GM19328 (cell line): ENCODE data around the gene GMDS.

Source experiments
- ATAC-seq: cut with Tn5 transposase; IDR thresholded peaks from one replicate; pipeline ENCODE4 v1.9.1; 2021; ENCODE audit warnings: mild to moderate bottlenecking, moderate library complexity; ENCODE audit not compliant: unreplicated experiment

The GMDS gene

DNA sequence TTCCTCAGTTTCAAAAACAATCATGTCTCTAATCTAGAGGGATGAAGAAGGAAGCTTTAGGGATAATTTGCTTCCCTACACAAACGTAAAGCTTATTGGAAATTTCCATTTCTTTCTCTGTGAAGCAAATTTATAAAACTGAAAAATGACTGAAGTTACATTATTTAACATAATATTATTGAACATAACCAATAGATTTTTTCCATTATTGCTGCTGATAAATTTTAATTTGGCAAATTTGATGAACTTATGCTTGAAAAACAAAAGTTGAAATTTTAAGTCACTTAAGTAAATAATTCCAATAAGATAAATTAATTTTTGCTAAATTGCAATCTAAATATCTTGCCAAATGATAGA is 140.9 kb downstream of the GMDS start:
- no peak for ATAC-seq

- no peak for ATAC-seq
Measured at GRCh38 chr6:2103765-2104523, 141.5 kb downstream of the GMDS start.

DNA sequence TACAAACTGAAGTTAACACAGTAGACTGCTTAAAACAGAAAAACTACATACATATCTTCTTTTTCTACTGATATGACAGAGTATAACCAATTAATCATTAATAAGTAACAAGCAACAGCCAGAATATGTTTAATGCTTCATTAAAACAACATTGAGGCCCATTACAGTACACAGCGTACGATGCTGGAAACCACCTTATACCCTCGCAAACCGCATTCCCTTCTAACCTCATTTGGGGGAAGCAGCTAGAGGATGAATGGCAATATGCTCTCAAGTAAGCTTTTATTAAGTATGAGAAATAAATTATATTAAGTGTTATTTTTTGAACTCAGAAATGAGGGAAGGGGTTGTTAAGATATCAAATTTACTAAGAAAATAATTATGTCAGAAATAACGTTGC is 142.4 kb downstream of the GMDS start:
- ATAC-seq = no peak

GRCh38 chr6:2102316-2102883 is 143.0 kb downstream of the GMDS start:
- no peak for ATAC-seq

GRCh38 chr6:2101213-2101612 is 144.2 kb downstream of the GMDS start:
- ATAC-seq = no peak

DNA sequence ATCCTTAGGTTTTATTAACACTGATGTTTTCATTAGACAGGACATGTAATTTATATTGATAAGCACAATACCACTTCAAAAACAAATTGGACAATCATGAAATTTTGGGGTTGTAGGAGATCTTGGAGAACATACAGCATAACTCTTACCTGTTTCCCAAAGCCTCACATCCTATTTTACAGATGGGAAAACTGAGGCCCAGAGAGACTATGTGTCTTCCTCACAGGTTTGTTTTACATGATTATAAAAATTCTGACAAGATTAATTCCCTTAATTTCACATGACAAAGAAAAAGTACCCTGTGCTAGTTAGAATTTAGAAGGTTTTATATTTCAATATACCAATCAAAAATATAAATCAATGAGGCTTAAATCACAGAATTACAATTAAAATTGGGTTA is 145.5 kb downstream of the GMDS start:
- ATAC-seq = no peak

GRCh38 chr6:2097464-2097863 is 147.9 kb downstream of the GMDS start:
- ATAC-seq = no peak

DNA sequence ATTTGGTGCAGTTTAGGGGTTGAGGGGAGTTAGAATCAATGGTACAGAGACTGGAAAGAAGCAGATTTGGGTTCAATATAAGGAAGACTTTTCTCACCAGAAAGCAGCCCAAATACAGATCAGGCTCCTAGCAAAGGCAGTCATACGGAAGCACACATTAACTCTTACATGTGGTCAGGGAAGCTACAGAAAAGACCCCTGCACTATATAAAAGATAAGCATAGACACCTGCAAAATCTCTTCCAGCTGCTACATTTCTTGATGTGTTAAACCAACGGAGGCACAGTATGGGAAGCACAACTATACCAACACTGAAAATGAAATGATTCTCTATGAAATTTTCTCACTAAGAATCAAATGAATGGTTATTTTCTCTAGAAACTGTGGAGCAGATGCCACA is 150.8 kb downstream of the GMDS start:
- ATAC-seq = no peak

DNA sequence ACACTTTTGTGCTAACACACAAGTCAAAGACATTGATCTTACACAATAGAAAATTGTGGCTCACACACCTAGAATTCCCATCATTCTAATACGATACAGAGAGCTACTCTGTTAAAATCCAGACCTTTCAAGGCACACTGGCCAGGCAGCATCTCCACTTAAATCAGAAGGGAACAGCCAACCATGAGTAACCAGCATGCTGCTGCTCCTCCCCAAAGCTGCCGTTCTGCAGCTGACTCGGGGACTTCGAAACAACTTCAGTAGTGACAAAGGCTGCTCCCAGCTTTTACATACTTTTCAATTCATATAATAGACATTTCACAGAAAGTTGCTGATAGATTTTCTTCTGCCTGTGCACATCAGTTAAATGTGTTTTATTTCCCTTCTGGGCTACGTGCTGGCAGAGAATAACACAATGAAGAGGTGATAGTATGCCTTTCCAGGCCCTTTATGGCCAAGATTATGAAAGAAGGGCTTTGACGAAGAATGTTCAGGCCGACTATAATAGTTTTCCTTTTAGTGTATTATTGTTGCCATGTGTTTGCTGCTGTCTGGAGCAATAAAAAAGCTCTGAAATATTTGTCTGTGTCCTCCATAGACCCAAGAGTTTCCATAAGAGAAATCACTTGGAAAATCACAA is 159.0 kb downstream of the GMDS start:
- ATAC-seq = no peak

DNA sequence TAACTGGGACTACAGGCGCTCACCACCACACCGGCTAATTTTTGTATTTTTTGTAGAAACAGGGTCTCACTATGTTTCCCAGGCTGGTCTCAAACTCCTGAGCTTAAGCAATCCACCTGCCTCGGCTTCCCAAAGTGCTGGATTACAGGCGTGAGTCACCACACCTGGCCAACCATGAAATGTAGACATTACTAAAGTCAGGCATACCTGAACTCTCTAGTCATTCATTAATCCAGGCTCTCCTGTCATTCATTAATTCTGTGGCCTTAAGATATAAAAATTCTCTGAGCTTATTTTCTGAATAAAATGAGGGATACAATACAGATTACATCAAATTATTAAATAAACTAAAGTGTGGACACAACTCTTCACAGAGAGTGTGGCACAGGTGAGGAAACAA is 159.7 kb downstream of the GMDS start:
- ATAC-seq = no peak

DNA sequence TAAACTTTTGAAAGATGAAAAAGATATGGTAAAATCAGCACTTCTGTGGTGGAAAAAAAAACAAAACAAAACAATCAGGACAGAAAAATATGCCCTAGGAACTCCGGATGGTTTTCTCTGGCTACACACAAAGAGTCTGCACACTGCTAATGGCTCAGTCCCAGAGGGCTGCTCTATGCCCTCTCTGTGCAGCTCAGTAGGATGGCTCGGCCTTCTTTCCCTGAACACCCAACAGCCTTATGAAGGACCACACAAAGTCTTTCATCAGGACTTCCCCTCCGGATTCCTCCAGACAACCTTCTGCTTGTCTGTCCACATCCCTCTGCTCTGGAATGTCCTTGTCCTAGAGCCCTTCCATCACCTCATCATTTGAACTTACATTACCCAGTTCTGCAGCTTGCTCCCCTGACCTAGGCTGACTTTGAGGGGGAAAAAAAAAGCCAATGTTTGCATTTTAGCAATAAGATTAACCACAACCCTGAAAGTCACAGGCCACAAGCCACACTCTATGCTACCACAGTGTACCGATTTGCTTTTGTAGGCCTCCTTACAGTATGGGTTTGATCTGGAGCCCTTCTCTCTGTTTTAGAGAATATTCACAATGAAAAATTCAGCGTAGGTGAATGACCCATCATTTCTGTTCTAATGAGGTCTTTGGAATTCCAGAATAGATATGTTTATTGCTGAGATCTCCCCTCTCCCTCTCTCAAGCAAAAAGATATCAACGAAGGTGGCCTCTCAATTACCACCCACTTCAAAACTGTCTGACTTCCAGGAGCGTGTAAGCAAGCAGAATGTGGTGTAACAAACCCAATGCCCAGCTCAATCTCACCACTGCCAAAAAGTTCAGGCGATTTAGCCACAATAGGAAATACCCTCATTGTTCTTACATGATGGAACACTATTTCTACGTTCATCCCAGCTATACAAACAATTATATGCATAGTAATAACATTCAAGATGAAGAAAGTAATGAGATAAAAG is 164.0 kb downstream of the GMDS start:
- peak; percentile 87 for ATAC-seq

DNA sequence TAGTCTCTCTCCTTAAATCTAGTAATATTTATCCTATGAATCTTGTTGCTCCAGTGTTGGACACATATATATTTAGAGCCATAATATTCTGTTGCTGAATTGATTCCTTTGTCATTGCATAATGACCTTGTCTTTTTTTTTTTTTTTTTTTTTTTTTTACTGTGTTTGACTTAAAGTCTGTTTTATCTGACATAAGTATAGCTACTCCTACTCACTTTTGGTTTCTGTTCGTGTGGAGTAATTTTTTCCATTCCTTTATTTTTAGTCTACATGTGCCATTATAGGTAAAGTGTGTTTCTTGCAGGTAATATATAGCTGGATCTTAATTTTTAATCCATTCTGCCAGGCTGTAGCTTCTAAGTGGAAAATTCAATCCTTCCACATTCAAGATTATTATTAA is 166.5 kb downstream of the GMDS start:
- no peak for ATAC-seq

- ATAC-seq = no peak
Measured at GRCh38 chr6:2077826-2078225, 167.6 kb downstream of the GMDS start.

GRCh38 chr6:2073476-2073875 is 171.9 kb downstream of the GMDS start:
- no peak for ATAC-seq

GRCh38 chr6:2072453-2072852 is 173.0 kb downstream of the GMDS start:
- ATAC-seq = no peak

- no peak for ATAC-seq
Measured at GRCh38 chr6:2063547-2063946, 181.9 kb downstream of the GMDS start.

DNA sequence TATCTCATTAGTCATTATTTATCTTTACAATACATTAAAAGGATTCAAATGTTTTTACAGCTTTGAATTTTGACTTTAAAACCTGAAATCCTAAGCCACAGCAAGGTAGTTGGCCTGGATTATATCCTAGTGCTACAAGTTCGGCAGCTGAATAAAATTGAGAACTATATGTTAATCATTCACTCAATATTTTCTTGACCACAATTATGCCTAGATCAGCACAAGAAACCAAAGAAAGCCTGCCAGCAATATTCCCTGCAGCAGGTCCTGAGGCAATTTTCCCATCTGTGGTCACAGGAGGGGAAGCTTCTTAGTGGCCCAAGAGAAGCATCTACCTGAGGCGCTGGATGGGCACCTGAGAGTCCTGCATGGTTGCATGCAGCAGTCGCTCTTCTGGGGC is 183.5 kb downstream of the GMDS start:
- no peak for ATAC-seq

- no peak for ATAC-seq
Measured at GRCh38 chr6:2055911-2056310, 189.5 kb downstream of the GMDS start.

DNA sequence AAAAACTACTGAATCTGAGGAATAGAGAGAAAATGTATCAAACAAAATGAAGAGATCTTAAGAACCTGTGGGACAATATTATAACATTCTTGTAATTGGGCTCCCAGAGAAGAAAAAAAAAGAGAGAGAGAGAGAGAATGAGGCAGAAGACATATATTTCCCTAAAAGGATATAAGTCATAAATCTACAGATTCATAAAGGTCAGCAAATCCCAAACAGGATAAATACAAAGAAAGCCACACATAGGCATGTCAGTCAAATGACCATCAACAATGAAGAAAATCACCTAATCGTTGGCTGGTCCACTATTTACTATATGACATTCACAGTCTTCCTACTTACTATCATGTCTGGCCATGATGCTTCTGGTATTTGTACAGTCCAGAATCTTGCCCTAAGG is 190.3 kb downstream of the GMDS start:
- ATAC-seq = no peak

GRCh38 chr6:2054516-2055067 is 190.8 kb downstream of the GMDS start:
- no peak for ATAC-seq

DNA sequence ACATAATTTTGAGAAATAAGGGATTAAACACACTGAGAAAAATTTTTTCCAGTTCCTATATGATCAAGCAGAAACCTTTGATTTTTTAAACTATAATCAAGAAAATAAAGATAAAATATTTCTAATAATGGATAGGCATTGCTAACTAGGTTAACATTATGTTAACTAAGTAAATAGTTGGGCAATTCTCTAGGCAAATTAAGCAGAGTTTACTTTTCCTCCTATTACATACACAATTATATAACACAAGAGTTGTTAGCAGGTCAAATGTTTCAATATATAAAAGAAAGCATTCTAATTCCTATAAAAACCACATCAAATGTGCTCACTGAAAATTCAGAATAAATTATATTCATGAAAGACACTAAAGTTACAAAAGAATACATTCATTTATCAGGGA is 191.7 kb downstream of the GMDS start:
- ATAC-seq = no peak
